ENCODE measurements around the gene TLE5. TPM values are rescaled to one million over a fixed set of nuclear protein-coding genes. Genes with fewer than 3 reads are reported as not detected.
"Not testable (repeated sequence)": the region's sequence is repeated elsewhere in the genome, so short reads cannot be mapped to it uniquely, and the experiment has no call there.

TLE5 gene
- total RNA-seq, 3 donors from 2014 or later, result 232 to 275 (median 258) TPM

DNA sequence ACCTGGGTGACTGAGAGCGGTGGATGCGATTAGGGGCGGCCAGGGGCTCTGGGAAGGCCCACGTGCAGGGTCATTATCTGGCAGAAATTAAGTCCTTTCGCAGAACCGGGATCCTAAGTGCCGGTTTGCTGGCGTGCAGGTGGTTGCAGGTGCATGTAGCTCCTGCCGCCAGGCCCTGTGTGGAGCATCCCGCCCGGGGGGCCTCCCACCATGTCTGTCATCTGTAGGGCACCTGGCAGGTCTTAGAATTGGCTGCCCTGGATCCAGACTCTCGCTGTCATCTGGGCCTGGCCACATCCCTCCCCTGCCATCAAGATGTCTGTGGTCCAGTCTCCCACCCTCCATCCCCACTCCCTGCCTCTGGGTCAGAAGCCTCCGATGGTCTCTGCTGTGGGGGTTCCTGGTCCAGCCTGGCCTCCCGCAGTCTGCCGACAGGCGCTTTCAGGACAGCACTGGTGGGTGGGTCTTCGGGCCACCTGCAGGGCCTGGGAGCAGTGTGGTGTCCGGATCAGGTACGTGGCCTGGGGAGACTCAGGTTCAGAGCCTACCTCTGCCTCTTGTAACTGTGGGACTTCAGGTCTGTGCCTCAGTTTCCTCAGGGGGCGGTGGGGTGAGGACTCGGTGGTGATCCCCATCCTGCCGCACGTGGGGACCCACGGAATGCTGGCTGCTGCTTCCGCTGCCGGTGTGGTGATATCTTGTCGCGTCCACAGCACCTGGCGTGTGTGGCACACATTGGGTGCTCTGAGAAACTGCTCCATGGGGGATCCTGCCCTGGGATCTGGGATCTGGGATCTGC, 37.3 kb upstream of the TLE5 start:
- H3K4me1 Mint-ChIP-seq (ENCODE audit: low read depth), result peaks cover 41% of the 10 kb centered on the region
- H3K4me3 Mint-ChIP-seq, result peak overlapping the region; percentile 70
- no peaks in the 10 kb centered on the region for H3K36me3 Mint-ChIP-seq (ENCODE audit: insufficient read depth)
- DNase-seq (no peak), ATAC-seq (no peak)
- no peaks in the 10 kb centered on the region for H3K9me3 Mint-ChIP-seq
- H3K27me3 Mint-ChIP-seq (ENCODE audit: low read depth), result peaks cover 19% of the 10 kb centered on the region

- Mint-ChIP-seq H3K27me3 (ENCODE audit: low read depth) (peaks cover 19% of the 10 kb centered on the region), H3K36me3 (ENCODE audit: insufficient read depth) (no peaks in the 10 kb centered on the region), H3K4me3 (peak overlapping the region; percentile 70), H3K9me3 (no peaks in the 10 kb centered on the region), H3K4me1 (ENCODE audit: low read depth) (peaks cover 34% of the 10 kb centered on the region)
- ATAC-seq (no peak), DNase-seq (no peak)
Observed at GRCh38 chr19:3098515-3099346, 36.4 kb upstream of the TLE5 start.

GRCh38 chr19:3098141-3098514, 35.8 kb upstream of the TLE5 start:
- H3K4me1 Mint-ChIP-seq (ENCODE audit: low read depth), result peaks cover 33% of the 10 kb centered on the region
- DNase-seq (no peak), ATAC-seq (no peak)
- no peak overlapping the region for H3K4me3 Mint-ChIP-seq
- H3K36me3 Mint-ChIP-seq (ENCODE audit: insufficient read depth), result no peaks in the 10 kb centered on the region
- H3K27me3 Mint-ChIP-seq (ENCODE audit: low read depth), result peaks cover 19% of the 10 kb centered on the region
- H3K9me3 Mint-ChIP-seq, result no peaks in the 10 kb centered on the region

- ATAC-seq (no peak), DNase-seq (no peak)
- Mint-ChIP-seq H3K9me3 (no peaks in the 10 kb centered on the region), H3K36me3 (ENCODE audit: insufficient read depth) (no peaks in the 10 kb centered on the region), H3K4me3 (no peak overlapping the region), H3K27me3 (ENCODE audit: low read depth) (peaks cover 19% of the 10 kb centered on the region), H3K4me1 (ENCODE audit: low read depth) (peaks cover 33% of the 10 kb centered on the region)
Observed at GRCh38 chr19:3097442-3097871, 35.2 kb upstream of the TLE5 start.

- Mint-ChIP-seq H3K9me3 (no peaks in the 10 kb centered on the region), H3K27me3 (ENCODE audit: low read depth) (peaks cover 19% of the 10 kb centered on the region), H3K4me1 (ENCODE audit: low read depth) (peaks cover 33% of the 10 kb centered on the region), H3K36me3 (ENCODE audit: insufficient read depth) (no peaks in the 10 kb centered on the region), H3K4me3 (no peak overlapping the region)
- DNase-seq, result no peak
- ATAC-seq, result no peak
Observed at GRCh38 chr19:3096902-3097326, 34.6 kb upstream of the TLE5 start.

- peaks cover 33% of the 10 kb centered on the region for H3K4me1 Mint-ChIP-seq (ENCODE audit: low read depth)
- DNase-seq, result no peak
- H3K27me3 Mint-ChIP-seq (ENCODE audit: low read depth), result peaks cover 19% of the 10 kb centered on the region
- peak overlapping the region; percentile 72 for H3K4me3 Mint-ChIP-seq
- no peak for ATAC-seq
- no peaks in the 10 kb centered on the region for H3K36me3 Mint-ChIP-seq (ENCODE audit: insufficient read depth)
- H3K9me3 Mint-ChIP-seq, result no peaks in the 10 kb centered on the region
Observed at GRCh38 chr19:3096267-3096901, 34.1 kb upstream of the TLE5 start.

- peak; percentile 27 to 46 for ATAC-seq
- Mint-ChIP-seq H3K27me3 (ENCODE audit: low read depth) (peaks cover 19% of the 10 kb centered on the region), H3K36me3 (ENCODE audit: insufficient read depth) (no peaks in the 10 kb centered on the region)
Observed at GRCh38 chr19:3095441-3096191, 33.3 kb upstream of the TLE5 start.

GRCh38 chr19:3094601-3095440, 32.5 kb upstream of the TLE5 start:
- Mint-ChIP-seq H3K9me3 (no peaks in the 10 kb centered on the region), H3K27me3 (ENCODE audit: low read depth) (peaks cover 18% of the 10 kb centered on the region), H3K4me1 (ENCODE audit: low read depth) (peaks cover 32% of the 10 kb centered on the region), H3K4me3 (peak overlapping the region; percentile 72), H3K36me3 (ENCODE audit: insufficient read depth) (no peaks in the 10 kb centered on the region)
- DNase-seq, result peak; percentile 28
- ATAC-seq, result peak; percentile 5 to 23

More at GRCh38 chr19:3095441-3096191, 33.3 kb upstream of the TLE5 start:
- H3K4me3 Mint-ChIP-seq, result peak overlapping the region; percentile 72
- peaks cover 33% of the 10 kb centered on the region for H3K4me1 Mint-ChIP-seq (ENCODE audit: low read depth)
- DNase-seq, result peak; percentile 68
- no peaks in the 10 kb centered on the region for H3K9me3 Mint-ChIP-seq

DNA sequence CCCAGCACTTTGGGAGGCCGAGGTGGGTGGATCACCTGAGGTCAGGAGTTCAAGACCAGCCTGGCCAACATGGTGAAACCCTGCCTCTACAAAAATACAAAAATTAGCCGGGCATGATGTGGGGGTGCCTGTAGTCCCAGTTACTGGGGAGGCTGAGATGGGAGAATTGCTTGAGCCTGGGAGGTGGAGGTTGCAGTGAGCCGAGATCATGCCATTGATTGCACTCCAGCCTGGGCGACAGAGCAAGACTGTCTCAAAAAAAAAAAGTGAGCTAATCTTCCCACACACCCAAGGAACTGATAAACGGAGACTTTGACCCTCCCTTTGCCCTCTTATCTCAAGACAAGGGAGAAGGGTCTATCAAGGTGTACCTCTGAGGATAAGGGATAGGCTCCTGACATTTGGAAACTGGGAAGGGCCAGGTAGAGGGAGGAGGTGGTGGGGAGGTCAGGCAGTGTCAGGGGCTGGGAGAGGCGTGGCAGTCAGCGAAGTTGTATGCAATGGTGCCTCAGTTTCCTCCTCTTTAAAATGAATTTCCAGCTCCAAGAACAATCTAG, 27.1 kb upstream of the TLE5 start:
- not testable (repeated sequence) for H3K9me3 Mint-ChIP-seq; H3K4me3 Mint-ChIP-seq; DNase-seq; H3K36me3 Mint-ChIP-seq (ENCODE audit: insufficient read depth); H3K27me3 Mint-ChIP-seq (ENCODE audit: low read depth); ATAC-seq; H3K4me1 Mint-ChIP-seq (ENCODE audit: low read depth)

DNA sequence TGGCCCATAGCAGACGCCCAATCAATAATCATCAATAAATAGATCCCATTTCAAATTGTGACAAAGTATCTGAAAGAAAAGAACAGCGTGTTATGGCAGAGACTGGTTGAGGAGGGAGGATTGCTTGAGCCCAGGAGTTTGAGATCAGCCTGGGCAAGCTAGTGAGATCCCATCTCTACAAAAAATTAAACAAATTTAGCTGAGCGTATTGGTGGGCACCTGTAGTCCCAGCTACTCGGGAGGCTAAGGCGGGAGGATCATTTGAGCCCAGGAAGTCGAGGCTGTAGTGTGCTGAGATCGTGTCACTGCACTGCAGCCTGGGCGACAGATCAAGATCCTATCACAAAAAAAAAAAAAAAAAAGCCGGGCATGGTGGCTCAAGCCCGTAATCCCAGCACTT, 25.5 kb upstream of the TLE5 start:
- H3K9me3 Mint-ChIP-seq, result no peaks in the 10 kb centered on the region
- ATAC-seq (no peak), DNase-seq (no peak)
- H3K4me3 Mint-ChIP-seq, result no peak overlapping the region
- H3K4me1 Mint-ChIP-seq (ENCODE audit: low read depth), result no peaks in the 10 kb centered on the region
- no peaks in the 10 kb centered on the region for H3K27me3 Mint-ChIP-seq (ENCODE audit: low read depth)
- no peaks in the 10 kb centered on the region for H3K36me3 Mint-ChIP-seq (ENCODE audit: insufficient read depth)

- ATAC-seq (no peak), DNase-seq (no peak)
- Mint-ChIP-seq H3K9me3 (no peaks in the 10 kb centered on the region), H3K4me3 (no peak overlapping the region), H3K4me1 (ENCODE audit: low read depth) (no peaks in the 10 kb centered on the region), H3K27me3 (ENCODE audit: low read depth) (no peaks in the 10 kb centered on the region), H3K36me3 (ENCODE audit: insufficient read depth) (no peaks in the 10 kb centered on the region)
Observed at GRCh38 chr19:3084943-3085342, 22.6 kb upstream of the TLE5 start.

GRCh38 chr19:3083964-3084363, 21.7 kb upstream of the TLE5 start:
- no peaks in the 10 kb centered on the region for H3K36me3 Mint-ChIP-seq (ENCODE audit: insufficient read depth)

DNA sequence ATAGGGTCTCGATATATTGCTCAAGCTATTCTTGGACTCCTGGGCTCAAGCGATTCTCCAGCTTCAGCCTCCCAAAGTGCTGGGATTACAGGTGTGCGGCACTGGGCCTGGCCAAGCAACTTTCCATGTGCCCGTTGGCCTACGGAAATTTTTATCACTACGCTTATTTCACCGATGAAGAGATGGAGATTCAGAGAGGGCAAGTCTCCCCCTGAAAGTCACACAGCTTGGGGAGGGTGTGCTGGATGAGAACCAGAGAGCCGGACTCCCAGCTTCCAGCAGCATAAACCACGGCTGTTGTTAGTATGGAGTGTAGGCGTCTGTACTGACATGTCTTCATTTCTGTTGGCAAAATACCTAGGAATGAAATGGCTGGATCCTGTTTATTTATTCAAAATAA, 20.0 kb upstream of the TLE5 start:
- Mint-ChIP-seq H3K9me3 (no peaks in the 10 kb centered on the region), H3K4me3 (no peak overlapping the region), H3K27me3 (ENCODE audit: low read depth) (no peaks in the 10 kb centered on the region), H3K4me1 (ENCODE audit: low read depth) (no peaks in the 10 kb centered on the region), H3K36me3 (ENCODE audit: insufficient read depth) (no peaks in the 10 kb centered on the region)
- ATAC-seq (no peak), DNase-seq (no peak)

More at GRCh38 chr19:3083964-3084363, 21.7 kb upstream of the TLE5 start:
- Mint-ChIP-seq H3K4me3 (no peak overlapping the region), H3K9me3 (no peaks in the 10 kb centered on the region), H3K27me3 (ENCODE audit: low read depth) (no peaks in the 10 kb centered on the region), H3K4me1 (ENCODE audit: low read depth) (no peaks in the 10 kb centered on the region)
- no peak for ATAC-seq
- DNase-seq, result no peak

Measured in activated T-cell treated with anti-CD3 and anti-CD28 coated beads, Interleukin-2, amount 50 U/mL, for 4 hours (primary cell).